Measurements from ENCODE around the gene SLC30A1. TPM values are rescaled to one million over a fixed set of nuclear protein-coding genes. Genes with fewer than 3 reads are reported as not detected.
A peak's percentile ranks its signal among the peaks of the same experiment; 100 is the strongest.

The SLC30A1 gene
- total and polyA plus RNA-seq, 2 of the 13 experiments (the other 11 are each of a cell fraction or from before 2014, with no cell fraction given) = 5.9 to 24.4 TPM

GRCh38 chr1:211579440-211580302 is 710 bp upstream of the SLC30A1 start (continued):
- TF ChIP-seq ELF3 (CRISPR knock-in tag; IDR thresholded peaks at IDR 0.05) (peak; percentile 20; the same call in 1 of the 2 replicates), ZBTB39 (CRISPR knock-in tag; IDR thresholded peaks at IDR 0.05) (peak; percentile 58; the same call in 1 of the 2 replicates), ZNF512B (CRISPR knock-in tag; IDR thresholded peaks at IDR 0.05; ENCODE audit: borderline replicate concordance) (no peak), JARID2 (CRISPR knock-in tag; IDR thresholded peaks at IDR 0.05; ENCODE audit: insufficient replicate concordance) (no peak), ZNF530 (CRISPR knock-in tag; IDR thresholded peaks at IDR 0.05; ENCODE audit: low read depth) (no peak), ZNF766 (CRISPR knock-in tag; IDR thresholded peaks at IDR 0.05; ENCODE audit: borderline replicate concordance) (no peak), AHR (CRISPR knock-in tag; IDR thresholded peaks at IDR 0.05) (no peak), SSRP1 (CRISPR knock-in tag; IDR thresholded peaks at IDR 0.05) (no peak; the same call in 1 of the 2 replicates), ZNF780A (CRISPR knock-in tag; IDR thresholded peaks at IDR 0.05) (no peak), ZNF629 (CRISPR knock-in tag; conservative IDR thresholded peaks at IDR 0.05) (0 out of 2 replicates have a peak, but pooled peaks have one; percentile 8), NFATC3 (CRISPR knock-in tag; IDR thresholded peaks at IDR 0.05) (no peak), ZNF333 (CRISPR knock-in tag; IDR thresholded peaks at IDR 0.05; ENCODE audit: borderline replicate concordance) (no peak), AHDC1 (CRISPR knock-in tag; IDR thresholded peaks at IDR 0.05; ENCODE audit: borderline replicate concordance) (no peak), ZNF547 (CRISPR knock-in tag; IDR thresholded peaks at IDR 0.05) (no peak), SP1 (IDR thresholded peaks at IDR 0.05) (no peak), SP1 (CRISPR knock-in tag; IDR thresholded peaks at IDR 0.05) (no peak)

Data from HepG2 (cell line).